Measurements from ENCODE around the gene NAPSA.

NAPSA gene

GRCh38 chr19:50317115-50317514 is 48.3 kb downstream of the NAPSA start:
- no peak for DNase-seq (ENCODE audit: low spot score)

- peak; percentile 49 for DNase-seq (ENCODE audit: low spot score)
Observed at GRCh38 chr19:50315773-50316448, 49.5 kb downstream of the NAPSA start.

- DNase-seq (ENCODE audit: low spot score) = no peak
Observed at GRCh38 chr19:50314724-50315708, 50.4 kb downstream of the NAPSA start.

GRCh38 chr19:50313812-50314536 is 51.5 kb downstream of the NAPSA start:
- DNase-seq (ENCODE audit: low spot score) = no peak

- no peak for DNase-seq (ENCODE audit: low spot score)
Observed at GRCh38 chr19:50312967-50313811, 52.2 kb downstream of the NAPSA start.

- DNase-seq (ENCODE audit: low spot score) = no peak
Observed at GRCh38 chr19:50311723-50312635, 53.5 kb downstream of the NAPSA start.

- no peak for DNase-seq (ENCODE audit: low spot score)
Observed at GRCh38 chr19:50310759-50311465, 54.5 kb downstream of the NAPSA start.

- DNase-seq (ENCODE audit: low spot score) = no peak
Observed at GRCh38 chr19:50309396-50310125, 55.9 kb downstream of the NAPSA start.

GRCh38 chr19:50308991-50309390 is 56.4 kb downstream of the NAPSA start:
- no peak for DNase-seq (ENCODE audit: low spot score)
